HG02571 (cell line): ENCODE data around the gene UBE2G2.

ENCODE experiments used
- ATAC-seq: cut with Tn5 transposase; IDR thresholded peaks from one replicate; pipeline ENCODE4 v1.9.1; 2021; ENCODE audit warnings: mild to moderate bottlenecking, moderate library complexity; ENCODE audit not compliant: unreplicated experiment

Gene UBE2G2

GRCh38 chr21:44816761-44817505 lies 15.3 kb upstream of the UBE2G2 start:
- ATAC-seq = no peak

GRCh38 chr21:44815852-44816628 lies 14.4 kb upstream of the UBE2G2 start:
- ATAC-seq = no peak

DNA sequence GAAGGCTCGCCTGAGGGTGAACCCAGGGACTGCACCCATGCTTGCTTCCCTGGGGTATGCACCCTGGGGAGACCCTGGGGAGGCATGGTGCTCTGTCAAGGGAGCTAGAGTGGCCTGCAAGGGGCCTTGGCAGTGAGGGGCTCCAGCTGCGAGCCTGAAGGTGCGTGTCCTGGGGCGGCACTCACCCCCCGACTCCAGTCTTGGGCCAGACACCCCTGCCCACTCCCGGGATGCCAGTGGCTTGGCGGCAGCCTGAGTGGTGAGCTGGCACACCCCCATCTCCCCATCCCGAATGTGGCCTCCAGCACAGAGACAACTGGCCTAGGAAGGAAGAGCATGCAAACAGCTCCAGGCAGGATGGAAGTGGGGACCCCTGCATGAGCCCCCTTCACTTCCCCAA lies 13.6 kb upstream of the UBE2G2 start:
- no peak for ATAC-seq

DNA sequence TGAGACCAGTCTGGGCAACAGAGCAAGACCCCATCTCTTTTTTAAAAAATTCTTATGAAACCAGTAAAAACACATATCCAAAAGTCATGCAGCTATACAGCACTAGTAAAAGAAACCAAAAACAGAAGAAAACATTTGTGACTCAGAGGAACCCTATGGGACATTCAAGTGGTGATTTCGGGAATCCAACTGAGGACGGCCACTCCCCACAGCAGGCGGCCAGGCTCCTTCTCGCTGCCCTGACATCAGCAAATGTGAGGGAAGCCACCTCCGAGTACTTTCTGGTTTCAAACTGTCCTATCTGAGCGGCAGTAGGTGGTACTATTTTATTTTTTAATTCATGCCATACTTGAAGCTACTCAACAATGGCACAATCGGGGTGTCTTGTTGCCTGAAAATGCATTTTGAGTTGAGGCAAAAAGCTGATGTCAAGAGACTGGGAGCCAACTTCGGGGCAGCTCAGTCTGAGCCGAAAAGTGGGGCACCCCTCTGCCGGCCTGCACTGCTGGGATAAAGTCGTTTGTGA lies 12.9 kb upstream of the UBE2G2 start:
- no peak for ATAC-seq

DNA sequence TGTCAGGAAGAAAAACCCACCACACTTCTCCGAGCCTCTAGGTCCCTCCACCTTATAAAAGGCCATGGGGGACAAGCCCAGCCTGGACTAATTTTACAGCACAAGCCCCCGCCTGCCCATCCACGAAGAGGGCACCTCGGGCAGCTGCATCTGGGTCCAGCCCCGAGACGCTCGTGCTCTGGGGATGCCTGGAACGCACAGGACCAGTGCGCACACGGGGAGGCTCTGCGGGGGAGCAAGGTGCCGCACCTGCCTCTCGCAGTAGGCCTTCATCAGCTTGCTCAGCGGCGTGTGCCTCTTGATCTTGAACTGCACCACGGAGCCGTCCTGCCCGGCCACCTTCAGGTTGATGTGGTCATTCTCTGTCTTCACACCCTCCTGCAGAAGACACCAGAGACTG lies 12.1 kb upstream of the UBE2G2 start:
- no peak for ATAC-seq

DNA sequence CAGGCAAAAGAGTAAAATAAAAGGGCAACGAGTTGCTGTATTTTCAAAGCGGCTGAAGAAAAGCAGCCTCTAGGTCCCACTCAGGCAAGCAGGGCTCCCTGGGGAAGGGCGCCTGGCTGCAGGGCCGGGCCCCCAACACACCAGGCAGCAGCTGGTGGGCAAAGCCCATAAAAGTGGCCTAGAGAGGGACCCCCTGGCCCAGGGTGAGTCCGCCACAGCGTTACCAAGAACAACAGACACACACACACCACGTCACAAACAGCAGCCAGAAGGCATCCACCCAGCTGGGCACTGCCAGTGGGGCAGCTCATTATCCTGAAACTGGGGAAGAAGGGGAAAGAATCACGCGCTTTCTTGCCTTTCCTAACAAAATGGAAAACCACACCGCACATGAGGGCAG lies 11.5 kb upstream of the UBE2G2 start:
- ATAC-seq = no peak

DNA sequence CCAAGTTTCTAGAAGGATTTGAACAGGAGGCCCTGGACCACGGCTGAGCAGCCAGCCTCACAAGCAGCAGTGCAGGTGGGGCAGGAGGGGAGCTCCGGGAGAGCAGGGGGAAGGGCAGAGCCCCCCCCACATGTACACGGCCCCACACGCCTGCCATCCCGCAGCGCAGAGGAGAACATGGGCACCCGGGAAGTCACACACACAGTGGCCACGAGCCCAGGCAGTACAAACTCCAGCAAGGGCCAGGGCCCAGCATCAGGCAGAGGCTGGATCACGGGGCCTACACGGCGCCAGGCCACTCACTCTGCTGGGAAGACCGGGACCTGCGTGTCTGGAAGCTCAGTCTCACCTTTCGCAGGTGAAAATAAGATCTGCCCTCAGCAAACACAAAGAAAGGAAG lies 11.0 kb upstream of the UBE2G2 start:
- ATAC-seq = no peak

- ATAC-seq = no peak
Measured at GRCh38 chr21:44810779-44811178, 9.2 kb upstream of the UBE2G2 start.

DNA sequence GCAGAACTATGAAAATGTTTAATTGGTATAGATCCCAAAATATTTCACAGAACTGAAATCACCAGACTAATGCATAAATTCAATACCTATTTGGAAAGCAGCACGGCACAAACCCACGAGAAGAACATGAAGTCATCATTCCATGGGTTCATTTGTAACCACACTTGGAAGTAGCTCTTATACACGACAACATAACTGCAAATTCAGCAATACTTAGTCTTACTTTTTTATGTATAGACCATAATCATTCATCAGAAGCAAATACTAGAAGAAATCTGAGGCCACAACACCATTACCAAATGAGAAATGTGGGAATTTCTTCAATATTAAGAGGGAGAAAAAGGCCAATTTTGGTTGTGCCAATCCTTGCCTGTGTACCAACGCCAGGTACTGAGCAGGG lies 4.2 kb upstream of the UBE2G2 start:
- no peak for ATAC-seq

- ATAC-seq = no peak
Measured at GRCh38 chr21:44805226-44805625, 3.6 kb upstream of the UBE2G2 start.

GRCh38 chr21:44804762-44805161 lies 3.1 kb upstream of the UBE2G2 start:
- no peak for ATAC-seq

- no peak for ATAC-seq
Measured at GRCh38 chr21:44803651-44804050, 2.0 kb upstream of the UBE2G2 start.

DNA sequence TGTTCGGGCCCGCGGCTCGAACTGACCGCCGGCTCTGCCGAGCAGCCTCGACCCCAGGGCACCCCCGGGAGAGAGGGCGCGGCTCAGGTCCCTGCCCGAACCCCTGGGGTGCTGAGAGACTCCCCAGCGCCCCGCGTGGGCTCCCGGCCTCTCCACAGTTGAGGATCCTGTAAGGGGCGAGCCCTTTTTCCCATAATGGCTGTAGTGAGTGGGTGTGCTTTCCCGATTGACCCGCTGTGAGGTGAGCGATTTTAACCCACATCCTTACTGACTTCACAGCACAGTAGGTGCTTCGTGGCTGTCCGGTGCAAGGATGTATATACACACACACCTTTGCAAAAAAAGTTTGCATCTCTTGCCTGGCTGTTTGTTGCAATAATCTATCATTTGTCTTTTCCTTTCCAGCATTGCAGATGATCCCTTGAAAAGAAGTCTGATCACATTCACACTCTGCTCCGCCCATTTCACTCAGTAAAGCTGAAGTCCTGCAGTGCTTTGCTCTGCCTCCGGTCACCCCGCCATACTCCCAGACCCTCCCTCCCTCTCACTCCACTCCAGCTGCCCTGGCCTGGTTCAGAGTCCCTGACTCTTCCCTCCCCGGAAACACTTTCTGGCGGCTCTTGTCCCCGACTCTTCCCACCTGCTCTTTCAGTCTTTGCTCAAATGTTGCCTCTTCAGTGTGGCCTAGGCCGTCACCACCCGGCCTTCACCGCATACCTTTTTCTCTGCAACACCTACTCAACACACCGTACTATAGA lies 955 bp upstream of the UBE2G2 start:
- no peak for ATAC-seq

DNA sequence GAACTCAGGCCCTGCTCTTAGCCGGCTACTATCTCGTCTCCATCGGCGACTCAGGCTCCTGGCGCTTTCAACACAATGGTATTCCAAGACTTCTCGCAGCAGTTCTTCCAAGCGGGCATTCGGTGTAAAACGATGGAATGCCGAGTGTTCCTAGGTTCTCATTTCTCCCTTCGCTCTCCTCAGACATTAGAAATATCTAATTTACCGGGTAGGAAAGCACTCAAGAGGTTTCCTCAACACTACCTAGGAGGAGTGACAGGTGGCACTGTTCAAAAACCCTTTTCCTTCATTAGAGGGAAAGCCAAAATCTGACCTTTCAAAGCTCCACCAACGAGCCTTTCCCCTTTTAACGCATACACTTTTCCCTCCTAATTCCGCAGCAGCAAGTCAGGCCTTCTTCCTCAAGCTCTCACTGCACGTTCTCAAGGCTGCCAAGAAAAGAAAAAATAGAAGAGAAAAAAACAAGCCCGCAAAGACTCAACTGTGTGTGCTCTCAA lies 601 bp downstream of the UBE2G2 start:
- peak; percentile 44 for ATAC-seq

- no peak for ATAC-seq
Measured at GRCh38 chr21:44800103-44800502, 1.5 kb downstream of the UBE2G2 start.

- no peak for ATAC-seq
Measured at GRCh38 chr21:44799646-44800045, 2.0 kb downstream of the UBE2G2 start.

DNA sequence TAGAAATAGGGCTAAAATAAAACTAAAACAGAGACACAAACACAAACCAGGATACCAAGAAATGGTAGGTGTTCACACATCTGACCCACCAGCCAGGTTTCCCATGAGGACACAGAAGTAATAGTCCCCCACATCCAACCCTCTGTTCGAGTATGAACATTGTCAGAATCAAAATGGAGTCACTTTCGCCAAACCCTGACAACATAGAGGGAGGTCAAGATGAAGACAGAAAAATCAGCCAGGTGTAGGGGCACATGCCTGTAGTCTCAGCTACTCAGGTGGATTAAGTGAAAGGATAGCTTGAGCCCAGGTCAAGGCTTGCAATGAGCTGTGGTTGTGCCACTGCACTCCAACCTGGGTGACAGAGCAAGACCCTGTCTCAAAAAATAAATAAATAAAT lies 3.8 kb downstream of the UBE2G2 start:
- no peak for ATAC-seq

DNA sequence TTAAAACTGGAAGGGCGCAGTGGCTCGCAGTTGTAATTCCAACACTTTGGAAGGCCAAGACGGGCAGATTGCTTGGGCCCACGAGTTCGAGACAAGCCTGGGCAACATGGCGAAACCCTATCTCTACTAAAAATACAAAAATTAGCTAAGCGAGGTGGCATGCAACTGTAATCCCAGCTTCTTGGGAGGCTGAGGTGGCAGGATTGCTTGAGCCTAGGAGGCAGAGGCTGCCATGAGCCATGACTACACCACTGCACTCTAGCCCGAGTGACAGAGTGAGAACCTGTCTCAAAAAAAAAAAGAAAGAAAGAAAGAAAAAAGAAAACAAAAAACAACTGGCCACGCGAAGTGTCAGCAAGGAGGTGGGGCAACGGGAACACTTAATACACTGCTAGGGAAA lies 6.3 kb downstream of the UBE2G2 start:
- no peak for ATAC-seq

DNA sequence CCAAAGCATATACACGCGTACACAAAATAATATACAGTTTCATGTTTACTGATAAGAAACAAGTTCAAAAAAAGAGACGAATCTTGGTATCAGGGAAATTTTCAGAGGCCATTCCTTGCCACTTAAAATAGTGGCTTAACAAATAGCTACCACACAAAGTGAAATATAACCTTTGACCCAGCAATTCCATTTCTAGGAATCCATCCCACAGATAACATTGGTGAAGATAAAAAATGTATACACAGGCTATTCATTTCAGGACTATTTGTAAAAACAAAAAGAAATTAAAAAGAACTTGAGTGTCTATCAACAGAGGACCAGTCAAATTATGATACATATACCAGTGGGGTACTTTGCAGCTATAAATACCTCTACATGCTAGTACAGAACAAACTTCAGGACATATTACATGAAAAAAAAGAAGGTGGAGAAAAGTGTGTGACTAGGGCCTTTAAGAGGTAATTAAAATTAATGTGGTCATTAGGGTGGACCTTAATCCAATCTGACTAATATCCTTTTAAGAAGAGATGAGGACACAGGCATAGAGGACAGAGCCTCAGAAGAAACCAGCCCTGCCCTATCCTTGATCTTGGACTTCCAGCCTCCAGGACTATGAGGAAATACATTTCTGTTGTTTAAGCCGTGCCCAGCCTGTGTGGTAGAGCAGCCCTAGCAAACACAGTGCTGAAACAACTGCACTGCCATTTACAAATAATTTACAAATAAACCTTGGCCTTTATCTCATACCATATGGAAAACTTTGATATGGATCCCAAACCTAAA lies 7.8 kb downstream of the UBE2G2 start:
- ATAC-seq = no peak
